GM12878 (cell line): ENCODE measurements around the gene IRF2. TPM values are rescaled to one million over a fixed set of nuclear protein-coding genes. Genes with fewer than 3 reads are reported as not detected.

Source experiments
- ATAC-seq: fragments of 200-7000 bp; cut with Tn5 transposase; 3 replicates; pipeline ENCODE4 v1.9.1; 2020; ENCODE audit warnings: mild to moderate bottlenecking, moderate library complexity
- BruUV-seq: library from RNA; stranded (reverse); fragments of 400-500 nt; replicated peaks from 2 replicates; lab custom pipeline; 2021; lab: Mats Ljungman, UMichigan
- CTCF ChIA-PET: fragments of 300-600 bp; sonication (Branson Sonifier 250); formaldehyde crosslinking; extraction: SDS; loops from one replicate; lab custom pipeline; 2021; ENCODE audit warnings: inconsistent platforms; lab: Yijun Ruan, JAX
- POLR2A ChIA-PET: fragments of 350-600 bp; formaldehyde crosslinking; extraction: SDS; loops from one replicate; lab custom pipeline; 2021; ENCODE audit warnings: inconsistent platforms; lab: Charles Lee
- RAD21 ChIA-PET: fragments of 300-600 bp; sonication (Branson Sonifier 250); formaldehyde crosslinking; loops from one replicate; lab custom pipeline; 2023; ENCODE audit warnings: antibody characterized with exemption; ENCODE audit not compliant: unreplicated experiment; lab: Charles Lee
- SMC1A ChIA-PET: fragments of 300-600 bp; sonication (Branson Sonifier 250); formaldehyde crosslinking; loops from one replicate; lab custom pipeline; 2023; ENCODE audit not compliant: unreplicated experiment, uncharacterized antibody; lab: Charles Lee
- DNase-seq: peaks from one replicate; pipeline ENCODE4 v3.0.0-alpha.2; 2011; ENCODE audit warnings: low read depth, low spot score
- FAIRE-seq: peaks from 3 replicates; lab custom pipeline; 2011; peaks lifted over from hg19 to GRCh38; lab: Jason Lieb, UNC
- H2AFZ ChIP-seq: 2 replicates; pipeline ENCODE4 v1.6.0; 2011; ENCODE audit warnings: low read depth, low read length, control low read depth; ENCODE audit not compliant: control insufficient read depth
- H3K27ac ChIP-seq: 2 replicates; pipeline ENCODE4 v1.5.1; 2011; ENCODE audit warnings: control low read depth; ENCODE audit not compliant: control insufficient read depth, insufficient read depth
- H3K27me3 ChIP-seq, 2 experiments: replicated peaks in 1 of 2; 2 replicates each; pipeline versions ENCODE4 v1.6.0 to v1.6.1; 2011; ENCODE audit warnings: low read length in 1 of 2; ENCODE audit not compliant: control insufficient read depth in 2 of 2, insufficient read depth in 2 of 2
- H3K36me3 ChIP-seq, 2 experiments: 2 replicates each; pipeline ENCODE4 v1.5.1; 2011; ENCODE audit warnings: low read length in 1 of 2; ENCODE audit not compliant: control insufficient read depth in 2 of 2, insufficient read depth in 2 of 2
- H3K4me1 ChIP-seq: 2 replicates; pipeline ENCODE4 v1.6.1; 2011; ENCODE audit warnings: mild to moderate bottlenecking, low read length, moderate library complexity, mixed read lengths; ENCODE audit not compliant: control insufficient read depth, insufficient read depth
- H3K4me2 ChIP-seq: 2 replicates; pipeline ENCODE4 v1.6.0; 2011; ENCODE audit warnings: control low read depth; ENCODE audit not compliant: control insufficient read depth, insufficient read depth
- H3K4me3 ChIP-seq: fragments of 200-600 bp; sonication (generic); 2 replicates; pipeline ENCODE4 v1.5.1; 2016
- H3K79me2 ChIP-seq: 2 replicates; pipeline ENCODE4 v1.6.0; 2011; ENCODE audit warnings: low read length; ENCODE audit not compliant: control insufficient read depth, insufficient read depth
- H3K9ac ChIP-seq: 2 replicates; pipeline ENCODE4 v1.8.0; 2011; ENCODE audit warnings: low read length, control low read depth, mixed read lengths; ENCODE audit not compliant: control insufficient read depth, insufficient read depth
- H3K9me3 ChIP-seq: replicated peaks from 3 replicates; pipeline ENCODE4 v1.5.1; 2011; ENCODE audit warnings: mild to moderate bottlenecking, low read length; ENCODE audit not compliant: control insufficient read depth, insufficient read depth
- H4K20me1 ChIP-seq: 2 replicates; pipeline ENCODE4 v1.6.0; 2011; ENCODE audit not compliant: control insufficient read depth, insufficient read depth
- CREB1 ChIP-seq: IDR thresholded peaks from 2 replicates; pipeline ENCODE4 v1.6.1; 2012; ENCODE audit warnings: low read depth, mild to moderate bottlenecking, inconsistent platforms
- IKZF2 ChIP-seq, 2 experiments: fragments of 450-650 bp; IDR thresholded peaks; 2 replicates each; pipeline ENCODE4 v1.6.1; 2017; ENCODE audit warnings: mild to moderate bottlenecking in 2 of 2, moderate library complexity in 2 of 2
- KLF5 ChIP-seq: fragments of 450-650 bp; IDR thresholded peaks from 2 replicates; pipeline ENCODE4 v1.6.1; 2014; ENCODE audit warnings: mild to moderate bottlenecking; ENCODE audit not compliant: partially characterized antibody
- MLLT1 ChIP-seq: fragments of 450-650 bp; IDR thresholded peaks from 2 replicates; pipeline ENCODE4 v1.6.1; 2016; ENCODE audit warnings: mild to moderate bottlenecking
- NFXL1 ChIP-seq: fragments of 450-650 bp; IDR thresholded peaks from 2 replicates; pipeline ENCODE4 v1.6.1; 2017; ENCODE audit warnings: antibody characterized with exemption, mild to moderate bottlenecking, borderline replicate concordance
- NR2C2 ChIP-seq: IDR thresholded peaks from 2 replicates; pipeline ENCODE4 v1.6.1; 2011; ENCODE audit warnings: borderline replicate concordance, low read depth; ENCODE audit not compliant: control insufficient read depth, insufficient read length
- POLR2A ChIP-seq: IDR thresholded peaks from 2 replicates; pipeline ENCODE4 v1.6.1; 2011; ENCODE audit warnings: low read depth, mild to moderate bottlenecking, low read length
- RCOR1 ChIP-seq: conservative IDR thresholded peaks from 2 replicates; pipeline ENCODE4 v1.6.1; 2012; ENCODE audit warnings: low read depth, low read length, improper control_type of control experiment
- SMAD1 ChIP-seq: fragments of 450-650 bp; IDR thresholded peaks from 2 replicates; pipeline ENCODE4 v1.6.1; 2018; ENCODE audit warnings: mild to moderate bottlenecking, low read depth; ENCODE audit not compliant: partially characterized antibody
- SRF ChIP-seq, 2 experiments: IDR thresholded peaks; 2 replicates each; pipeline ENCODE4 v1.6.1; 2011; ENCODE audit warnings: low read depth in 2 of 2, low read length in 2 of 2, mild to moderate bottlenecking in 1 of 2, moderate library complexity in 1 of 2
- USF1 ChIP-seq: IDR thresholded peaks from 2 replicates; pipeline ENCODE4 v1.6.1; 2011; ENCODE audit warnings: borderline replicate concordance, low read depth, mild to moderate bottlenecking, moderate library complexity, mixed read lengths, low read length; ENCODE audit not compliant: insufficient read depth; ENCODE audit errors: extremely low read length
- ZNF24 ChIP-seq: fragments of 450-650 bp; IDR thresholded peaks from 2 replicates; pipeline ENCODE4 v1.6.1; 2017; ENCODE audit warnings: antibody characterized with exemption, mild to moderate bottlenecking
- WGBS: methylation state at CpG from one replicate; pipeline ENCODE4 v1.1.6; 2016; ENCODE audit warnings: low lambda C conversion rate; ENCODE audit not compliant: insufficient replicate concordance, insufficient coverage; ENCODE audit errors: missing lambda C conversion rate; 5-methylcytosine and 5-hydroxymethylcytosine counted together
- in situ Hi-C: fragments of 300-500 bp; cut with MboI; formaldehyde crosslinking; loops from 9 replicates; pipeline ENCODE4 v1.14.3; 2018; ENCODE audit warnings: mixed read lengths
- intact Hi-C: fragments of 100-400 bp; cut with micrococcal nuclease; formaldehyde crosslinking; loops from one replicate; pipeline ENCODE4 v1.14.2; 2022; ENCODE audit not compliant: unreplicated experiment
- polyA plus RNA-seq, 11 experiments: library from polyadenylated mRNA; depleted of rRNA in 4 of 11; unstranded in 6 of 11; stranded (reverse) in 5 of 11; fragments of >200 nt; fragmentation: Nextera tagmentation in 4 of 11; fragmentation: Illumina TruSeq in 1 of 11; extraction: Ambion mirVana in 4 of 11; extraction: Trizol in 1 of 11; gene quantifications; 1 replicate in 1 of 11; 2 replicates in 10 of 11; pipeline versions ENCODE4 v1.2.1 to v1.2.3, GENCODE V29; 2011 to 2016; ENCODE audit warnings: inconsistent platforms in 2 of 11, missing spikeins in 2 of 11, low read depth in 1 of 11
- total RNA-seq, 4 experiments: library from RNA; depleted of rRNA in 3 of 4; stranded (reverse); fragments of >200 nt in 3 of 4; fragmentation: Illumina TruSeq in 1 of 4; extraction: Trizol in 1 of 4; gene quantifications; 2 replicates each; pipeline versions ENCODE4 v1.2.1 to v1.2.3, GENCODE V29; 2013 to 2021

Gene IRF2
- total and polyA plus RNA-seq, 10 of the 15 experiments (the other 5 are each of a cell fraction or from before 2014, with no cell fraction given): 45.1 to 99.3 (median 58.9) TPM

GRCh38 chr4:184402239-184402638 lies 72.1 kb downstream of the IRF2 start:
- Histone ChIP-seq H3K4me3 (no peak overlapping the region), H3K27ac (no peak overlapping the region), H3K27me3 (no peaks in the 10 kb centered on the region), H3K36me3 (peaks cover 11 to 33% of the 10 kb centered on the region in 2 experiments)
- POLR2A ChIA-PET: interaction anchor here (0.9 kb wide), 1 partner anchor 20 kb away, joined by 3 read pairs; no protein-coding TSS in a partner anchor
- intact Hi-C loops: no loop called here
- DNase-seq: no peak
- no peak for TF ChIP-seq SRF (IDR thresholded peaks at IDR 0.05; ENCODE audit: low read depth in 2 of 2, low read length in 2 of 2)
- no peak for TF ChIP-seq USF1
- TF ChIP-seq SMAD1: no peak
- no peak for TF ChIP-seq POLR2A
- no peak for TF ChIP-seq NFXL1
- no peak for TF ChIP-seq RCOR1
- no peak for TF ChIP-seq IKZF2 (IDR thresholded peaks at IDR 0.05)
- no peak for TF ChIP-seq MLLT1
- no peak for TF ChIP-seq CREB1
- no peak for TF ChIP-seq ZNF24
- no peak for TF ChIP-seq NR2C2
- TF ChIP-seq KLF5: no peak
- TF ChIP-seq, all 136 proteins: peak for 0
- no TSS peak for BruUV-seq
- no peak for ATAC-seq
- no peak overlapping the region for H3K4me2 ChIP-seq
- RAD21 ChIA-PET: no interaction called here
- peaks cover 17% of the 10 kb centered on the region for H3K4me1 ChIP-seq
- no peaks in the 10 kb centered on the region; the same call in 2 of the 3 replicates for H3K9me3 ChIP-seq
- peaks cover 1% of the 10 kb centered on the region for H3K79me2 ChIP-seq
- H3K9ac ChIP-seq: no peak overlapping the region
- CTCF ChIA-PET: no interaction called here
- no peak for FAIRE-seq
- H4K20me1 ChIP-seq: no peaks in the 10 kb centered on the region
- H2AFZ ChIP-seq: no peak overlapping the region
- WGBS: 97% methylated on average over 12 of the region's 12 CpGs
- in situ Hi-C loops: no loop called here
- SMC1A ChIA-PET: no interaction called here
